H1 (cell line): Measurements from ENCODE around the gene PRR3. TPM values are rescaled to one million over a fixed set of nuclear protein-coding genes. Genes with fewer than 3 reads are reported as not detected.

Source experiments
- BCL11A ChIP-seq, 2 experiments: IDR thresholded peaks; one replicate each; pipeline ENCODE4 v1.6.1; 2011; ENCODE audit warnings: low read depth in 2 of 2, low read length in 2 of 2, mild to moderate bottlenecking in 2 of 2
- CREB1 ChIP-seq: IDR thresholded peaks from 2 replicates; pipeline ENCODE4 v1.6.1; 2012; ENCODE audit warnings: inconsistent platforms
- EZH2 ChIP-seq: fragments of 200-600 bp; sonication (generic); IDR thresholded peaks from 2 replicates; pipeline ENCODE4 v1.7.1; 2012; ENCODE audit warnings: low read depth, mild to moderate bottlenecking, moderate library complexity, low read length, inconsistent platforms; ENCODE audit not compliant: severe bottlenecking
- JUND ChIP-seq: IDR thresholded peaks from 2 replicates; pipeline ENCODE4 v1.6.1; 2011; ENCODE audit warnings: mild to moderate bottlenecking, improper control_type of control experiment, low read length
- KDM1A ChIP-seq: fragments of 200-600, 300-600 bp; sonication (generic); IDR thresholded peaks from 2 replicates; pipeline ENCODE4 v1.7.1; 2016; ENCODE audit warnings: mild to moderate bottlenecking, low read length, borderline replicate concordance
- NANOG ChIP-seq: IDR thresholded peaks from 2 replicates; pipeline ENCODE4 v1.6.1; 2011; ENCODE audit warnings: low read length, low read depth, mild to moderate bottlenecking, inconsistent platforms; ENCODE audit not compliant: insufficient read depth, poor library complexity, severe bottlenecking
- polyA plus RNA-seq, 7 experiments: library from polyadenylated mRNA; depleted of rRNA in 3 of 7; stranded (reverse) in 5 of 7; unstranded in 2 of 7; fragments of >200 nt in 5 of 7; fragments of 200-250 nt in 2 of 7; gene quantifications; 1 replicate in 5 of 7; 2 replicates in 1 of 7; 4 replicates in 1 of 7; pipeline versions ENCODE4 v1.2.1 to v1.2.3, GENCODE V29; 2011 to 2013; ENCODE audit warnings: missing spikeins in 2 of 7, mixed read lengths in 2 of 7
- total RNA-seq: library from RNA; stranded (reverse); fragmentation: NEBNext Ultra II Directional; extraction: Animal tissue kit (Norgen Biotek cat#: 25700); gene quantifications from 2 replicates; pipeline ENCODE4 v1.2.1, GENCODE V29; 2021
- TF ChIP-seq, protein P1 (sequence below): IDR thresholded peaks from 2 replicates; pipeline ENCODE4 v1.6.1; 2012; ENCODE audit warnings: inconsistent platforms

The PRR3 gene
- total and polyA plus RNA-seq, 2 of the 8 experiments (the other 6 are each of a cell fraction or from before 2014, with no cell fraction given), result 10.5 to 24.2 TPM

DNA sequence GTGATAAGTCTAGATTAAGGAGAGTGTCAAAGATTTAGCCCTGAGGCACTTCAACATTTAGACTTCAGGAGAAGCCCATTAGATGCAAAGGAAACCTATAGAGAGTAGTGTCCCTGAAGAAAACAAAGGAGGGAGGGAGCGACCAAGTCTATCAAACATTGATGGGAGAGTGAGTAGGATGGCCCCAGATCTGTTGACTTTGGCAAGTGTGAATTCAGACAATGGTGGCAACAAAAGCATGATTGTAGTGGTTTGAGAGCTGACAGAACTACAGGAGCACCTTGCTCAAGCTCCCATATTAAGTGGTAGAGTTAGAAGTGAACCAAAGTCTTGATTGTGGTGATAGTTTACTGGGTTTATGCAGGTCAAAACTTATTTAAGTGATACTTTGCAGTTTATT is 13.2 kb downstream of the PRR3 start (continued):
- TF ChIP-seq NANOG (no peak), CREB1 (no peak), JUND (no peak), KDM1A (no peak), BCL11A (IDR thresholded peaks at IDR 0.05; ENCODE audit: low read depth in 2 of 2, low read length in 2 of 2) (no peak), EZH2 (no peak)
- TF ChIP-seq, protein P1, sequence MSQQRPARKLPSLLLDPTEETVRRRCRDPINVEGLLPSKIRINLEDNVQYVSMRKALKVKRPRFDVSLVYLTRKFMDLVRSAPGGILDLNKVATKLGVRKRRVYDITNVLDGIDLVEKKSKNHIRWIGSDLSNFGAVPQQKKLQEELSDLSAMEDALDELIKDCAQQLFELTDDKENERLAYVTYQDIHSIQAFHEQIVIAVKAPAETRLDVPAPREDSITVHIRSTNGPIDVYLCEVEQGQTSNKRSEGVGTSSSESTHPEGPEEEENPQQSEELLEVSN, result no peak
